NCI-H748 treated with DMSO at 0.1 percent for 48 hours (cell line): ENCODE data around the gene CTSE.

ENCODE experiments used
- DNase-seq: peaks from one replicate; lab custom pipeline; 2025; lab: John Stamatoyannopoulos, UW

The CTSE gene

DNA sequence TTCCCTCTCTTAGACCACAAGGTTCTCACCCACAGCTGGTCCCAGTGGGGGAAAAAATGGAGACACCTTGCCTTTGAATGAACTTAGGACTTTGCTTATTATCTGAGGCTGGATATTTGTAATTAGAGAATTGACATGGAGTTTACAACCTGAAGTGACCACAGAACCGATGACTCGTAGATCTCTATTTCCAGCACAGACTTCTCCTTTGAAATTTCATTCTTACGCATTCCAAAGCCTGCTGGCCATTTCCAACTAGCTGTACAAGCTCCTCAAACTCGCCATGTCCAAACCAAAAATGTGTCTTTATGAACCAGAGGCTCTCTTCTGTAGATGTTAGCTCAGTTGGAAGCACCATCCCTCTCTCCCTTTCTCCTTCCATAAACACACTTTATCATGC lies 32.5 kb downstream of the CTSE start:
- DNase-seq, result no peak

DNA sequence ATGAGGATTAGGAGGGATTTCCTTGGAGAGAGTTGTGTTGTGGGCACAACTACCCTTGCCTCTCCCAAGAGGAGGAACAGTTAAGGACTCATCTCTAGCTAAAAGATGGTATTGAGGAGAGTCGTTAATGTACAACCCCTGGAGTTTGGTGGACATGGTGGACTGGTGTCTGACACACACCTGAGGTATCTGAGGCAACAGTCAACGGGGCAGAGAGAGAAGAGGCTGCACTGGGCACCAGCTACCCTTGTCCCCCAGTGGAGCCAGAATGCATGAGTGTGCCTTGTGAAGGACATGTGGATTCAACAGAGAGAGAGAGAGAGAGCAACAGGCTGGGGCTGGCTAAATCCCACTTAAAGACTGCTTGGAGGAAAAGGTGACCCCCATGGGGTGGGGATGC lies 33.5 kb downstream of the CTSE start:
- no peak for DNase-seq

DNA sequence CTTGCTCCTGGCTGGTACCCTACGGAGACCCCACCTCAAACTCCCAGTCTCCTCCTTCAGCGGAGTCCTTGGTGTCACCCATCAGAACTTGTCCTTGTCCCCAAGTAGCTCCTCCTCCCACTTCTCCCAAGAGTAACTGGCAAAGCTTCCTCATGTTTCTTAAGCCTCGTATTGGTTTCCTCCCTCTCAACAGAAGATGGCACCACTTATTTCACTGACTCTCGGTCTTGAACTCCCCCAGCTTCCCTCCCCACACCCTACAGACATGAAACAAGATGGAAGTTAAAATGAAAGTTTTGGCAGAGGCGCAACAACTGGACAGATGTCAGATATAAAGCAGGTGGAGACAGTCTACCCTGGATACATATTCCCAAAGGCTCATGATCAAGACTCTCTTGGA lies 33.9 kb downstream of the CTSE start:
- DNase-seq, result no peak

DNA sequence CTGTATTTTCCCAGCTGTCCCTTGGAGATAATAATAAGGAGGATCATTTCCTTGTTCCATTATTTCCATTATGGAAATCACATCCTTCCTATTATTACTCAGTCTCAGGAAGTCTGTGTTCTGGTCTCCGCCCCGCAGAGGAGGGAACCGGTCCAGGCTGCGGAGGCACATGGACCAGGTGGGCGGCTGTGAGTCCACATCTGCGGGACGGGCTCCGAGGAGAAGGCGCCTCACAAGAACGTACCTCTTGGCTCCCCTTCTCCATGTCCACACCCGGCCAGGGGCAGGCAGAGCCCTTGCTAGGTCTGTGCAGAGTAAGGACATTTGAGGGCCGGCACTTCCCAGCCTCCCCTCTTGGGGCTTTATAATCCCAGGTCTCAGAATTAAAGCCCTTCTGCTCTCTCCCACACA lies 35.1 kb downstream of the CTSE start:
- DNase-seq, result no peak

DNA sequence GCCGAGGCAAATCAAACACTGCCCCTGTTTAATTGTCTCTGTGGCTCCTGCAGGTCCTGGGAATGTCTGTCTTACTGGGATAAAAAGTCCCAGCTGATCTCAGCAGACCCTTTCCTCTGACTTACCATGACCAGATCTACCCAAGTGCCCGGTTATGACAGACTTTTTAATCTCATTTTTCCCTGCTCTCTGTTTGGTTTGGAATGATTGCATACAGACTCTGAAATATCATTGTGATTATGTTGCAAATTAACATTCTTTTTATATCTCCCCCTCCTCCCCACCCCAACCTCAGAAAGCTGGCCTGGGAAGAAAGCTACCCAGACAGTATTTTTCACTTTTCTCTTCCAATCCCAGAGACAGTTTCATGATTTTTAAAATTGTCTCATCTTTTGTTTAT lies 36.8 kb downstream of the CTSE start:
- no peak for DNase-seq

DNA sequence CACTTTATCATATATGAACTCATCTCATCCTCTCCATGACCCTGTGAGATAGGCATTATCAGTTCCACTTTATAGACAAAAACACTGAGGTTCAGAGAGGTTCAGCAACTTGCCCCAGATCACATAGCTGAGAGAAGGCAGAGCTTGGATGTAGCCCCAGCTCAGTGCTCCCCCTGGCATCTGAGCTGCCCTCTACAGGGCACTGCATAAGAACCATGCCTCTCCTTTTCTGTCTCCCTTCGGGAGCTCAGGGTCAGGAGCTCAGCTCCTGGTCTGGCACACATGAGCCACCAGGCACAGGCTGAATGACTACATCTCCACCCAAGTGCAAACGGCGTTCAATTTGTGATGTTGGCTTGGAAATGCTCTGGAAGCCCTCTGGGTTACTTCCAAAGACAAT lies 37.4 kb downstream of the CTSE start:
- no peak for DNase-seq

DNA sequence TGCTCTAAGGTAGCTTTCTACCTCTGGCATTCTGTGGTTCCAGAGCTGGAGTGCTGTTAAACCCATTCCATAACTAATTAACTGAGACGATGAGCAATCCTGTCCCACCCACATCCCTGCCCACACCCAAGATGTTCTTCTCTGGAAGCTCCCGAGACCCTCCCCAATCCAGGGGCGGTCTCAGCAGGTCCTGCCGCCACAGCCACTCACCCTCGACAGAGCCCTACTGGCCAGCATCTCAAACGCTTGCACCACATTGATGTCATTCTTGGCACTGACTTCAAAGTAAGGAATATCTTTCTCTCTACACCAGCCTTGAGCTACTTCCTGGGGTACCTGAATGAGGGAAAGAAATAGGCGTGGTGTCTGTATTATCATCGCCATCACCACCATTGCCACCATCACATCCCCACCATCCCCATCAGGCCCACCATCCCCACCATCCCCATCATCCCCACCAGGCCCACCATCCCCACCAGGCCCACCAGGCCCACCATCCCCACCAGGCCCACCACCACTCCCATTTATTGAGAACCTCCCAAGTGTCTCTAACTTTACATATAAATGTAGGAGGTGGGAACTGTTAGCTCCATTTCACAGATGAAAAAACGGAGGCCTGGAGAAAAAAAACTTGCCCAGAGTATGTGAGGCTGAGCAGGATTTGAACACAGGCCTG lies 38.2 kb downstream of the CTSE start:
- DNase-seq, result no peak

DNA sequence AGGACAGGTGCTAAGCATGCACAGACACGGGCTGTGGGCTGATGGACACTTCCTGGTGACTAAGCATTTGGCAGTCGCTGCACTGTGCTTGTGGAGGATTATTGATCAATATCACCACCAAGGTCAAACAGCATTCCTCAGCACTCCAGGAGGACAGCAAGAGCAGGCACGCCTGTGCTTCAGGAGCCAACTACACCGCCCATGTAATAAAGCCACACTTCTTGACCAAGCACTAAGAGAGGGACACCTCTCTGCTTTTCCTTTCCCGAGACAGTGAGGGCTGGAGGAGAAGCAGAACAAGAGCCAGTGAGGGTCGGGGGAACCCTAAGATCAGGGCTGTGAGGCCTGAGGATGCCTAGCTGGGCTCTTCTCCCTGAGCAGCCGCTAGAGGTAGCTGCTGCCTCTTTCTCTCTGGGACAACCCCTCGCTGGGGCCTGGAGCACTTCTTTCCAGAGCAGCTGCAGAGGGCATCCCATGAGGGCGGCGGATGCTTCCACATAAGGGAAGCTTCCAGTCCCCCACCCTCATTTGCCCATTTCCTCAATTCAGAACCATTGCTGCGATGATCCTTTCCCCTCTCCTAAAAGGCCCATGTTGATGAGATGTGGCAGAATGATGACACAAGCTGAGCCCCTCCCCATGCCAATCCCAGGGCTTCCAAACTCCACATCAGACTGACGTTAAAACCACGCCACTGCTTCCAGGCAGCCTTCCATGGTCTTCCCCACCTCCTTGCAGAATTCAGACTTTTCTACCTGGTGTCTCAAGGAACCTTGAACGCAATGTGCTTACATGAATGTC lies 39.6 kb downstream of the CTSE start:
- no peak for DNase-seq

DNA sequence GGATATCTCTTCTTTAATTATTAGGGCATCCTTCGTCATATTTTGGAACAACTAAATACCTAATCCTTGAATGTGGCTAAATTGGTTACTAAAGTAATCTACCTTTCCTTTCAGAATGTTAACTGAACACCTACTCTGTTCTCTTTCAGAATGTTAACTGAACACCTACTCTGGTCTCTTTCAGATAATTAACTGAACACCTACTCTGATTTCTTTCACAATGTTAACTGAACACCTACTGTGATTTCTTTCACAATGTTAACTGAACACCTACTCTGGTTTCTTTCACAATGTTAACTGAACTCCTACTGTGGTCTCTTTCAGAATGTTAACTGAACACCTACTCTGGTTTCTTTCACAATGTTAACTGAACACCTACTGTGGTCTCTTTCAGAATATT lies 42.4 kb downstream of the CTSE start:
- no peak for DNase-seq

DNA sequence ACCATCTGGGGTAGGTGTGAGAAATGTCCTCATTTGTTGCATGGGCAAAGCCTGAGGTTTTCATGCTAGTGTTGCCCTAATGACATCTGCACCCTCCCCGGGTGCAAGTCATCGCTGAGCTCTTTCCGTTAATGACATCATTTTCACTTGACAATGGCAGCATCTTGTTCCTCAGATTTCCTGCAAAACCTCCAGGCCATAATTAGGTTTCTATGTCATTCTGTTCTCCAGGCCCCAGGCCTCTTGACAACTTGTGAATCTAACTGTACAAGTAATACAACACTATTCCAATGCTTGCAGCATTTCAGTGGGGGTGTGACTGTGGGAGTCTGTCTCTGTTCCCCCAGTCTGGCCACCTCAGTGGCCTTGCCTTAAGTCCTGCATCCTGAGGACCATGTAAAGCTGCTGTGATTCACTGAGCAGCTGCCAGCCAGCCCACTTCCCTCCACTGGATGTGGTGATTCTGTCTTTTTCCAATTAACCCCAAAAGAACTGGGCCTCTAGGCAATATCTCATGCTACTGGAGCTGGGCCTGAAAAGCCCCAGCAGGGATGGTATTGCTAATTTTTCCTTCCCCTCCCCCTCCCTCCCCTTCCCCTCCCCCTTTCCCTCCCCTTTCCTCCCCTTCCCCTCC lies 43.3 kb downstream of the CTSE start:
- DNase-seq, result no peak

DNA sequence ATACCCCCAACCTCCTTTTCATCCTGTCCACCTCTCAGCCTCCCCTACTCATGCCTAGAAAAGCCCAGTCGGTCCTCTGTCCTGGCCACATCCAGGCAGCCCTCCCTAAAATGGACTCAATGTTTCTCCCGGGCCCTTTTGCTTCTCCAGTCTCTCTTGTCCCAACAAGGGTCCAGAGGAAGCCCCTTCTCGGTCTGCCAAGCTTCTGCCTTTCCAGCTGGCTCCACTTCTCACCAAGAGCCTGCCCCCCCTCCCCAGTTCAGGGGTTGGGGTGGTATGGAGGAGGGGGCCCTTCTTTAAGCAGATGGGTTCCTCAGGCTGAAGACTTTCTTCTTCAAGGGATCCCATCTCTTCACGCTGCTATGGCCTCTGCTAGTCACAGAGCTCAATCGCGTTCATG lies 44.4 kb downstream of the CTSE start:
- DNase-seq, result no peak

DNA sequence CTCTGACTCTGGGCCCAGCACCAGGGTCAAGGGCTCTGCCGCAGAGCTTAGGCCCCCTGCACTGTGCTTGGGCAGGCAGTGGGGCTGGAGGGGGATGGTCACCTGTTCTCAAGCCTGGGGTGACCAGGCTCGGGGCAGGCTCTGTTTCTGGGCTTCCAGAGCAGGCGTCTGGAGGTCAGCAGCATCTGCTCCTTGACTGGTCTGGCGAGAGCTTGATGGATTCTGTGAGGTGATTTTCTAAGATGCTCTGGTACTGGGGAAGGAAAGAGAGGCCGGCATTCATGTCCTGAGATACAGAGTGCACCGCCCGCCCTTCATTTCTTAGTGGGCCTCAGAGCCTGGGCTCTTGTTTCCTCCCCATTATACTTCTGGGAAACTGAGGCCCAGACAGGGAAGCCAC lies 45.0 kb downstream of the CTSE start:
- no peak for DNase-seq

DNA sequence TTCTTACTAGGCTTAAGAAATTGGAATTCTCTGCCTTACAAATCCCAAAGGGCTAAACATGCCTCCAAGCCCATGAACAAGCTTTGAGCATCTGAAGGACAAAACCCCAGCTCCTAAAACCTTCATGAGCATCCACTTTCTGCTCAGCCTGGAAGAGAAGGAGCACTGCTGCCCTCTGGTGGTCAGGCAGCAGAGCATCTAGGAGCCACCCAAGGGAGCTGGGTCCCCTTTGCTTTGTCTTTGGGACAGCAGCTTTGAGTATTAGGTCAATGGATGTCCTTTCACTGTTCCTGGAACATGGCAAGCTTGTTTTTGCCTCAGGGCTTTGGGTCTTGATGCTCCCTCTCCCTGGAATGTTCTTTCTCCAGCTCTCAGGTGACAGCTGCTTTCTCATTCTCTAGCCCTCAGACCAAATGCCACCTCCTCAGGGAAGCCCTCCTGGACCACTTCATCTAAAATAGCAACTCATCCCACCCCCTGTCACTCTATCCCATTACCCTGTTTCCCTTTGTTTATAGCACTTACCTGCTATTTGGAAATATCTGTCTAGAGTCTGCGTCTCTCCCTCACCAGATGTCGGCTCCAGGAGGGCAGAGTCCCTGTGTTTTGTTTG lies 46.2 kb downstream of the CTSE start:
- DNase-seq, result peak; percentile 40

DNA sequence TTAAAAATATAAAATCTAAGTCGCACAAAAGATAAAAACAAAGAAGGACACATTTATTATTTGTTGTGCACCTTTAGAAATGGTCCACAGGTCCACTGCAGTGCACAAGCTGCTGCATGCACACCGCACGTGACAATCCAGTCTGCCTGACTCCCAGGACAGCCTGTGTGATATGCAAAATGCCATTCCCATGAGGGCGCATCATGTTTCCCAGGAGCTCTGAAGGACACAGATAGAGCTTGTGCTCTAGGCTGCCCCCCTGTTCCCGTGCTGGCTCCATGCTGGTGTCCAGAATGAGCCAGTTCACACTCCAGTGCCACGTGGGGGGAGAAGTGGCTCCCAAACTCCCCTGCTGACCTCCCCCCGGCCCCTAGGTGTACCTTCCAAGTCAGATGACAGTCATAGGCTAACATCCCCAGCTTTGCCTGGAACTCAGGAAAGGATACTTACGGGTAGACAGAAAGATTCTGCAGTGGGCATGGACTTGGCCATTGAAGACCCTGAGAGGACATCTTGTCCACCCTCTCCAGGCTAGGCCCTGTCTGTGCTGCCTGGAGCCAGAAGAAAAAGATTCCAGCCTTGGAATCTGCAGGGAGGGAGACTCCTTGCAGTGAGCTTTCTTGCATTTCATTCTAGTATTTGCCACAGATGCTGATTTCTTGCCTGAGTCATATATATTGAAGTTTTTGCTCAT lies 46.8 kb downstream of the CTSE start:
- DNase-seq, result no peak

DNA sequence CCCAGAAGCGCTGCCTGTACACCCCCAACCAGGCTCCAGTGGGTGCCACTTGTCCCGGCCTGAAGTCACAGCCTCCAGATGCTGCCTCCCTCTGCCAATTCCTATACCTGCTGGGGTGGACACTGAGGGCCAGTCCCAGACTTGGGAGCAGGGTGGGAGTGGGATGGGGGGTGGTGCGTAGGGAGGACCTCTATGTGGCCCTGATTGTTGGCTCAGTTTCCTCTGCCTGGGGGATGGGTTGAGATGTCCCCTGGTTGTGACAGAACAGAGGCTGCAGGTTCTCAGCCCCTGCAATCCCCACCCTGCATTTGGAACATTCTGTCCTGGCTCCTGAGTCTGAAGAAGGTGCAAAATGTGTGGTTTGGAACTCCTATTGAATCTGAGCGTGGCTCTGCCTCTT lies 47.7 kb downstream of the CTSE start:
- no peak for DNase-seq

DNA sequence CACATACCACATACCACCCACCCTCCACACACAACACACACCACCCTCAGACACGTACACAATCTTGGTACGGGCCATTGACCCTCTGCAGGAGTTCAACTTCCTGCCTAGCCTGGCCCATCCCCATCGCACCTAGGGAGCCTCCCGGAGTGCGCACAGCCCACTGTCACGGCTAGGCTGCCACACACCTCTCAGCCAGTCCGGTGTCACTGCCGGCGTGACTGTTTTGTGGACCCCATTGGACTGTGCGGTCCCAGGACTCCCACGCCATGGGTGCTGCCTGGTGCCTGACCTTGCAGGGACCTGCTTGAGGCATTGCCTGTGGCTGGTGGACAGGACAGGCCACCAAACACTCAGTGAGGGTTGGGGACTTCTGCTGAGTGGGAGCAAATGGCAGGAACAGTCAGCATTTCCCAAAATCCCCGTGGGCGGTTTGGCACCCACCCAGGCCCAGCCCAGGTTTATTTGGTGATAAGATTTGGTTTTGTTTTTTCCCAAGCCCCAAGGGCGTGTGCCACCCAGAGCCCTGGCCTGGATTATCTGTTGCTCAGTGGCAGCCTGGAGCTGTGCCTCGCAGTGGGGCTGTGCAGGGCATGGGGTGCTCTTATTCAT lies 48.2 kb downstream of the CTSE start:
- DNase-seq, result no peak

DNA sequence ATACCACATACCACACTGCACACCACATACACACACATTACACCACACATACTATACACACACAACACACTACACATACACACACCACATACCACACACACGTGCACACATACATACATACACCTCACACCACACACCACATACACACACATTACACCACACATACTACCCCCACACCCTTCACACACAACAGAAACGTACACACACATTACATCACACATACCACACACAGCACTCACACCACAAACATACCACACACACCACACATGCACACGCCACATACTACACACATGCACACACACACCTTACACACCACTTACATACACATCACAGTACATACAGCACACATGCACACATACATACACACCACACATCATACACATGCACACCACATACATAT lies 49.0 kb downstream of the CTSE start:
- no peak for DNase-seq

DNA sequence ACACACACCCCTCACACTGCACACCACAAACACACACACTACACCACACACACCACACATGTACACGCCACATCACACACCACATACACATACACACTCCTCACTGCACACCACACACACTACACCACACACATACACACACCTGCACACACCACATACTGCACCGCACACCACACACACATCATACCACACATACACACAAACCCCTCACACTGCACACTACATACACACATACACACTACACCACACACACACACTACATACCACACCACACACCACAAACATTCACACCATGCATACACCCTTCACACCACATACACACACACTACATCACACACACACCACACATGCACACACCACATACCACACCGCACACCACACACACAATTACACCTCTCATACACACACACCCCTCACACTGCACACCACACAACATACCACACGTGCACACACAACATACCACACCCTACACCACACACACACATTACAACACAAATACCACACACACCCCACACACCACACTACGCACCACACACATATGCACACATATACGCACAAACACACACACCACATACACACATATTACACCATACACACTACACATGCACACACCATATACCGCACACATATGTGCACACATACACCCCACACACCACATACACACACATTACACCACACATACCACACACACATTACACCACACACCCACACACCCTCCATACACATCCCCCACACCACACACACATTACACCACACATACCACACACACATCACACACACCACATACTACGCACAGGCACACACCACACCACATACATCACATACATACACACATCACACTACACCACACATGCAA lies 50.1 kb downstream of the CTSE start:
- DNase-seq, result no peak

DNA sequence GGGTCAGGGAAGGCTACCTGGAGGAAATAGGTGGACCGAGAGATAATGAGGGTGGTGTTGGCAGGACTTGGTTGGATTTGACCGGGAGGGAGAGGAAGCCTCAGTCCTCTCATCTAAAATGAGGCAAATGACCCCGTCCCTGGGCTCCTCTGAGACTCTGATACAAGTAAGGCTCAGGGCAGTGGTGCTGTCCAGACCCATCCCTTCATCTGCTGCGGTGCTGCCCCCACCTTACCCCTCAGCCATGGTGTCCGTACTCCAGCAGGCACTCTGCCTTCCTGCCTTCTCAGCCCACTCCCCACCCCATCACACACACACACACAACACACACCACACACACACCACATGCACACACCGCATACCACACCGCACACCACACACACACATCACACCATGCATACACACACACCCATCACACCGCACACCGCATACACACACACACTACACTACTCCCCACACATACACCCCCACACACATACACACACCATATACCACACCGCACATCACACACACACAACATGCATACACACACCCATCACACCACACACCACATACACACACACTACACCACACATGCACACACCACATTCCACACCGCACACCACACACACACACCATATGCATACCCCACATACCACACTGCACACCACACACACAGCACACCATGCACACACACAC lies 51.1 kb downstream of the CTSE start:
- DNase-seq, result no peak

DNA sequence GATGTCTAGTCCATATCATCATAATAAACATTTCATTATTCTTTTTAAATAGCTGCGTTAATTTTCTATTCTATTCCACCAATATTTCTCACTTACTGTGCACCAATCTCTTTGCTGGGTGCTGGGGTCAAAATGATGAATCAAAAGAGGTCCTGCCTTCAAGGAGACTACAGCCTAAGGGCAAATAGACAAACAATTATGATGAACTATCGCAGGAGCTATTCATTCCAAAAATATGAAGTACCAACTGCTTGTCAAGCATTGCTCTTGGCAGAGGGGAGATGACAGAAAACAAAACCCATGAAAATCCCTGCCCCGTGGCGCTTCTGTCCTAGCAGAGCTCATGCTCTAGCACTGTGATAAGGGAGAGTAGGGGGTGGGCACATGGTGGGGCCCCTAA lies 51.6 kb downstream of the CTSE start:
- no peak for DNase-seq
